Activated CD4-positive, alpha-beta T cell treated with anti-CD3 and anti-CD28 coated beads, Interleukin-2, amount 50 U/mL, for 1 hour (primary cell): Measurements from ENCODE around the gene PAQR5.
A peak's percentile ranks its signal among the peaks of the same experiment; 100 is the strongest.

Source experiments
- DNase-seq: peaks from one replicate; pipeline ENCODE4 v3.0.0-alpha.2; 2020

The PAQR5 gene

GRCh38 chr15:69394556-69395282 lies 96.0 kb downstream of the PAQR5 start:
- peak; percentile 85 for DNase-seq

GRCh38 chr15:69395460-69395859 lies 96.7 kb downstream of the PAQR5 start:
- DNase-seq: no peak

GRCh38 chr15:69395991-69396390 lies 97.3 kb downstream of the PAQR5 start:
- DNase-seq: no peak

GRCh38 chr15:69398491-69398891 lies 99.8 kb downstream of the PAQR5 start:
- no peak for DNase-seq

GRCh38 chr15:69400850-69401249 lies 102.1 kb downstream of the PAQR5 start:
- no peak for DNase-seq

GRCh38 chr15:69402816-69403215 lies 104.1 kb downstream of the PAQR5 start:
- DNase-seq: no peak

GRCh38 chr15:69403594-69403993 lies 104.9 kb downstream of the PAQR5 start:
- DNase-seq: no peak

GRCh38 chr15:69405110-69405509 lies 106.4 kb downstream of the PAQR5 start:
- DNase-seq: no peak

GRCh38 chr15:69407719-69408400 lies 109.1 kb downstream of the PAQR5 start:
- no peak for DNase-seq

GRCh38 chr15:69408841-69409240 lies 110.1 kb downstream of the PAQR5 start:
- DNase-seq: no peak

- no peak for DNase-seq
These were observed 111.6 kb downstream of the PAQR5 start for GRCh38 chr15:69410248-69410874.

GRCh38 chr15:69412274-69412673 lies 113.6 kb downstream of the PAQR5 start:
- DNase-seq: no peak

- no peak for DNase-seq
These were observed 114.0 kb downstream of the PAQR5 start for GRCh38 chr15:69412701-69413100.

- peak; percentile 92 for DNase-seq
These were observed 115.3 kb downstream of the PAQR5 start, which contains the start of gene KIF23 for GRCh38 chr15:69413822-69414700. Gene KIF23, plus strand, starts transcription at chr15:69414349. Its CDS starts 117 bp downstream, at chr15:69414466.

GRCh38 chr15:69414701-69415167 lies 116.0 kb downstream of the PAQR5 start:
- DNase-seq: no peak

GRCh38 chr15:69415381-69415780 lies 116.7 kb downstream of the PAQR5 start:
- DNase-seq: no peak

- DNase-seq: no peak
These were observed 118.9 kb downstream of the PAQR5 start for GRCh38 chr15:69417581-69417980.

- DNase-seq: no peak
These were observed 122.8 kb downstream of the PAQR5 start for GRCh38 chr15:69421498-69421897.

- DNase-seq: no peak
These were observed 123.7 kb downstream of the PAQR5 start for GRCh38 chr15:69422336-69422895.

GRCh38 chr15:69424001-69424400 lies 125.3 kb downstream of the PAQR5 start:
- no peak for DNase-seq

- DNase-seq: no peak
These were observed 126.2 kb downstream of the PAQR5 start for GRCh38 chr15:69424748-69425413.

- DNase-seq: no peak
These were observed 135.1 kb downstream of the PAQR5 start for GRCh38 chr15:69433831-69434230.
